Measurements from ENCODE around the gene AMDHD2. TPM values are rescaled to one million over a fixed set of nuclear protein-coding genes. Genes with fewer than 3 reads are reported as not detected.

The AMDHD2 gene
- total and polyA plus RNA-seq, 2 of the 8 experiments (the other 6 are each of a cell fraction or from before 2014, with no cell fraction given), result 43.0 to 54.6 TPM

GRCh38 chr16:2476345-2476720, 43.8 kb upstream of the AMDHD2 start:
- H4K91ac ChIP-seq (replicated peaks; ENCODE audit: insufficient read length, low read length), result no peak overlapping the region
- H2BK20ac ChIP-seq (ENCODE audit: low read length), result no peak overlapping the region
- no peak overlapping the region; the same call in 1 of the 2 replicates for H4K8ac ChIP-seq (ENCODE audit: extremely low read depth, insufficient read depth, low read length)
- peaks cover 0 to 22% (median 9%) of the 10 kb centered on the region in 4 experiments; a peak in 5 of 7 replicates for H3K4me1 ChIP-seq (replicated peaks in 1 of 4; ENCODE audit: control insufficient read depth in 3 of 4, insufficient read depth in 4 of 4, low read length in 3 of 4)
- H4K20me1 ChIP-seq (replicated peaks in 1 of 2; ENCODE audit: control insufficient read depth in 1 of 2, insufficient read depth in 2 of 2, low read length in 2 of 2), result peaks cover 9 to 21% of the 10 kb centered on the region in 2 experiments
- H2AK5ac ChIP-seq (ENCODE audit: low read depth, low read length), result no peak overlapping the region
- no peak overlapping the region for H2AFZ ChIP-seq (ENCODE audit: low read length)
- no peak overlapping the region for H3K9ac ChIP-seq (replicated peaks in 1 of 4; ENCODE audit: extremely low read depth in 1 of 4, low read depth in 3 of 4, low read length in 3 of 4)
- H2BK15ac ChIP-seq (ENCODE audit: low read length), result no peak overlapping the region
- H4K5ac ChIP-seq (ENCODE audit: insufficient read length, low read depth, low read length), result no peak overlapping the region
- WGBS, 2 experiments (ENCODE audit: extremely low coverage in 1 of 2, insufficient coverage in 1 of 2, insufficient read length in 1 of 2, insufficient replicate concordance in 2 of 2, low coverage in 1 of 2, low lambda C conversion rate in 2 of 2, missing lambda C conversion rate in 1 of 2), result 92% methylated on average over 9 of the region's 9 CpGs; no CpG with 5 or more reads in 1 of the 2 experiments
- H2BK12ac ChIP-seq (ENCODE audit: low read depth, low read length), result no peak overlapping the region
- ChIA-PET CTCF (ENCODE audit: partially characterized antibody) (interaction anchor here (0.8 to 1.6 kb wide), 4 partner anchors 10 to 25 kb away, joined by 3 to 6 read pairs (median 3); no protein-coding TSS in a partner anchor), POLR2A (ENCODE audit: partially characterized antibody) (interaction anchor here (1.1 to 1.7 kb wide), 2 partner anchors 11 to 277 kb away, joined by 3 to 5 read pairs; no protein-coding TSS in a partner anchor)
- H3K56ac ChIP-seq (replicated peaks; ENCODE audit: insufficient read length, low read depth, low read length), result no peak overlapping the region
- H2BK120ac ChIP-seq (replicated peaks; ENCODE audit: low read depth, low read length), result no peak overlapping the region
- H3K18ac ChIP-seq (ENCODE audit: extremely low read depth, low read length), result no peak overlapping the region
- no peak overlapping the region for H3K14ac ChIP-seq (ENCODE audit: insufficient read length)
- H3K23ac ChIP-seq (ENCODE audit: insufficient read length), result no peak overlapping the region
- no peak overlapping the region for H3K4ac ChIP-seq (replicated peaks; ENCODE audit: insufficient read length, low read depth, low read length)
- H3K4me2 ChIP-seq (ENCODE audit: insufficient read depth in 1 of 2, low read depth in 2 of 2, low read length in 2 of 2), result peak overlapping the region; percentile 73 to 83
- H3K23me2 ChIP-seq (ENCODE audit: low read depth, low read length), result peaks cover 18% of the 10 kb centered on the region; the same call in 1 of the 2 replicates
- no peaks in the 10 kb centered on the region for H3K36me3 ChIP-seq (ENCODE audit: control insufficient read depth in 2 of 4, insufficient read depth in 4 of 4, low read length in 3 of 4)
- H3K27ac ChIP-seq (ENCODE audit: low read depth, low read length), result no peak overlapping the region
- no peak overlapping the region for H2BK5ac ChIP-seq (ENCODE audit: low read depth, low read length)
- peaks cover 0 to 4% of the 10 kb centered on the region in 2 experiments; a peak in 1 of 4 replicates for H3K79me2 ChIP-seq (ENCODE audit: control insufficient read depth in 1 of 2, insufficient read depth in 2 of 2, low read length in 2 of 2)
- peaks cover 19 to 42% (median 31%) of the 10 kb centered on the region in 4 experiments for H3K27me3 ChIP-seq (replicated peaks in 1 of 4; ENCODE audit: control insufficient read depth in 3 of 4, extremely low read depth in 1 of 4, insufficient read depth in 3 of 4, low read length in 3 of 4)
- no peak for DNase-seq (ENCODE audit: low read depth in 1 of 2, low spot score in 2 of 2)
- peak overlapping the region in 1 of 4 experiments; percentile 83; a peak in 1 of 8 replicates for H3K4me3 ChIP-seq (ENCODE audit: extremely low read depth in 1 of 4, insufficient read depth in 2 of 4, low read depth in 3 of 4, low read length in 4 of 4)
- H3K9me3 ChIP-seq (ENCODE audit: insufficient read depth in 2 of 2, low read depth in 1 of 2, low read length in 1 of 2), result no peaks in the 10 kb centered on the region
- peaks cover 14% of the 10 kb centered on the region; the same call in 1 of the 2 replicates for H3K79me1 ChIP-seq (ENCODE audit: low read depth, low read length)
- no peak for FAIRE-seq
- TF ChIP-seq HDAC2 (IDR thresholded peaks at IDR 0.05; ENCODE audit: borderline replicate concordance in 1 of 2, low read depth in 2 of 2, low read length in 2 of 2) (no peak), KDM5A (IDR thresholded peaks at IDR 0.05; ENCODE audit: low read length) (no peak), PHF8 (conservative IDR thresholded peaks at IDR 0.05; ENCODE audit: low read depth, low read length) (no peak), FOSL1 (IDR thresholded peaks at IDR 0.05; ENCODE audit: insufficient read depth, low read depth, low read length) (no peak), CTBP2 (IDR thresholded peaks at IDR 0.05; ENCODE audit: borderline replicate concordance, insufficient read depth, insufficient read length, low read length) (no peak), EGR1 (IDR thresholded peaks at IDR 0.05; ENCODE audit: borderline replicate concordance, low read depth, low read length) (no peak), ATF3 (IDR thresholded peaks at IDR 0.05; ENCODE audit: insufficient read depth, low read depth, low read length) (no peak), JUND (IDR thresholded peaks at IDR 0.05; ENCODE audit: low read length) (no peak), USF2 (IDR thresholded peaks at IDR 0.05; ENCODE audit: low read length) (no peak), HDAC6 (IDR thresholded peaks at IDR 0.05; ENCODE audit: low read depth, low read length) (no peak), ASH2L (IDR thresholded peaks at IDR 0.05; ENCODE audit: low read length) (no peak)

All from H1 (cell line).